ENCODE data around the gene HINFP. TPM values are rescaled to one million over a fixed set of nuclear protein-coding genes. Genes with fewer than 3 reads are reported as not detected.
"Not testable (repeated sequence)": the region's sequence is repeated elsewhere in the genome, so short reads cannot be mapped to it uniquely, and the experiment has no call there.

HINFP gene
- total RNA-seq, 1 donor from 2014 or later = 15.4 TPM

DNA sequence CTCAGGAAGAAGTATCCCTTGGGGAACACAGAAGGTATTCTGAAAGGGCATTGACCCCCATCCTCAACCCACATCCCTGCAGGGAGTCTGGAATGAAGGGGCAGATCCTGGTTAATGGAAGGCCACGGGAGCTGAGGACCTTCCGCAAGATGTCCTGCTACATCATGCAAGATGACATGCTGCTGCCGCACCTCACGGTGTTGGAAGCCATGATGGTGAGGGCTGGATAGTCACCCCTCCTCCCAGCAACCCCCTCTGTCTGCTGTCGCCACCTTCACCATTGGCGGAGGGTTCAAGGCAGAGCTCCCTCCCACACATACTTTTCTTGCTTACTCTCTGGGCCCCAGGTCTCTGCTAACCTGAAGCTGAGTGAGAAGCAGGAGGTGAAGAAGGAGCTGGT is 32.8 kb downstream of the HINFP start:
- no peak for DNase-seq (ENCODE audit: low read depth, low spot score)

DNA sequence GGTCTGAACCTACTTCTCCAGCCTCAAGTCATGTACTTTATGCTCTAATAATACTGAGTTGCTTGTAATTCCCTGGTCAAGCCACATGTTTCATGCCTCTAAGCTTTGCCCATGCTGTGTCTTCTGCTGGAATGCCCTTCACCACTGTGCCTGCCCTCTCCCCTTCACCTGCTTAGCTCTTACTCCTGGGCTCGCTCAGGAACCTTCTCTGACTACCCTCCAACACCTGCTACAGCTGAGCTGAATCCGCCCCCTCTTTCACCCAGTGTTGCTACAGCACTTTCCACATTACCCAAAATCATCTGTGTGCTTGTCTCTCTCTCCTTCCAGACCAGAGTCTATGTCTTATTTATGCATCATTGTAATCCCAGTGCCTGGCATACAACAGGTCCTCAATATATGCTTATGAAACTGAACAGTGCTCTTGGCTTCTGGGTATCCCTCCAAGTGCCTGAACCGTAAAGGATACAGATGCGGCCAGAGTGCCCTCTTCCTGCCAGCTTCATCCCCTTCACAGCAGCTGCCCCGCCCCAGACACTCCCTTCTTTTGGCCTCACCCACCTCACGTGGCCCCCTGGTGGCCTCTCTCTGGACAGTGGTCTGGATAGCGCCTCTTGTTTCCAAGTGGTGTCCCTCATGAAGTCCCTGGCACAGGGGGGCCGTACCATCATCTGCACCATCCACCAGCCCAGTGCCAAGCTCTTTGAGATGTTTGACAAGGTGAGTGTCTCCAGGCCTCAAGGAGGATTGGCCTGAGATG is 34.5 kb downstream of the HINFP start:
- DNase-seq (ENCODE audit: low read depth, low spot score) = no peak

DNA sequence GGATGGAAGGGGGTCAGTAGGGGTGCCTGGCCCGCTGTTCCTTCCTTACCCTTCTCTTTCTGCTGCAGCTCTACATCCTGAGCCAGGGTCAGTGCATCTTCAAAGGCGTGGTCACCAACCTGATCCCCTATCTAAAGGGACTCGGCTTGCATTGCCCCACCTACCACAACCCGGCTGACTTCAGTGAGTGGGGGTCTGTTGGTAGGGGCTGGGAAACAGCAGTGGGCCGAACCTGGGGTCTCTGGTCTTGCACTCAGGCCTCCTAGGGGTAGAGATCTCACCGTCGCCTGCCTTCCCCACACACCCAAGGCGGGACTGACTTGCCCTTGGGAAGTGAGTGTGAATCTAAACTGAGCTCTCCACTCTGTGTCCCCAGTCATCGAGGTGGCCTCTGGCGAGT is 35.1 kb downstream of the HINFP start:
- no peak for DNase-seq (ENCODE audit: low read depth, low spot score)

DNA sequence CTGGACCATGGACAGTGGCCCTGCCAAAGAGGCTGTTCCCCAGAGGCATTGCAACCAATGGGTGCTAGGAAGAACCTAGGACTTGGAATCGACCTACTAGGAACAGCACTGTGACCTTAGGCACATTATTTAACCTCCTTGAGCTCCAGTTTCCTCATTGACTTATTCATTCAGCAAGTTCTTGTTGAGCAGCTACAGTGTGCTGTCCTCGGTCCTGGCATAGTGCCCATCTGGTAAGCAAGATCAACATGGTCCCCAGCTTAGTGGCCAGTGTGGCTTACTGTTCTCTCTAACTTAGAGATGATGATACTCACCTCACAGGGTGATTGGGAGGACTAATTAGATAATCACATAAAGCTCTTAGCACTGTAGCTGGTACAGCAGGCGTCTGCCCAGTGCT is 35.7 kb downstream of the HINFP start:
- no peak for DNase-seq (ENCODE audit: low read depth, low spot score)

DNA sequence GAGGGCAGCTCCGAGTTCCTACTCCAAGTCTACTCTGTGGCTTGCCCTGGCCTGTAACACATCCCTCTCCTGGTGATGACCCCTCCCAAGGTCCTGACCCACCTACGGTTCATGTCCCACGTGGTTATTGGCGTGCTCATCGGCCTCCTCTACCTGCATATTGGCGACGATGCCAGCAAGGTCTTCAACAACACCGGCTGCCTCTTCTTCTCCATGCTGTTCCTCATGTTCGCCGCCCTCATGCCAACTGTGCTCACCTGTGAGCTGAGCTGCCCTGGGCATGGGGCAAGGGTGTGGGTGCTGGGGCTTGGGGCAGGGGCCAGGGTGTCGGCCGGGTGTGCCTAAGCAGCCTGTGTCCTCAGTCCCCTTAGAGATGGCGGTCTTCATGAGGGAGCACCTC is 37.1 kb downstream of the HINFP start:
- no peak for DNase-seq (ENCODE audit: low read depth, low spot score)

DNA sequence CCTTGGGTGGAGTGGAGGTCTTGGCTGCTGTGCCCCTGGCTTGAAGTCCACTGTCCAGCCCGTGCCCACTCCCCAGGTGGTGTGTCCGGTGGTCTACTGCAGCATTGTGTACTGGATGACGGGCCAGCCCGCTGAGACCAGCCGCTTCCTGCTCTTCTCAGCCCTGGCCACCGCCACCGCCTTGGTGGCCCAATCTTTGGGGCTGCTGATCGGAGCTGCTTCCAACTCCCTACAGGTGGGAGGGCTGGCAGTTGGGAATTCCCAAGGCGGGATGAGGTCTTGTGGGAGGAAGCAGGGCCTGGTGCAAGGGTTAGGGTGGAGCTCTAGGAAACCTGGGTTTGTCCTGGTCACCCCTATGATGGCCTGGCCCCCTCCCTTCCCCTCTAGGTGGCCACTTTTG is 38.8 kb downstream of the HINFP start:
- no peak for DNase-seq (ENCODE audit: low read depth, low spot score)

GRCh38 chr11:119161871-119162270 is 40.5 kb downstream of the HINFP start:
- DNase-seq (ENCODE audit: low read depth, low spot score) = no peak

- no peak for DNase-seq (ENCODE audit: low read depth, low spot score)
Observed at GRCh38 chr11:119166368-119167076, 45.1 kb downstream of the HINFP start.

DNA sequence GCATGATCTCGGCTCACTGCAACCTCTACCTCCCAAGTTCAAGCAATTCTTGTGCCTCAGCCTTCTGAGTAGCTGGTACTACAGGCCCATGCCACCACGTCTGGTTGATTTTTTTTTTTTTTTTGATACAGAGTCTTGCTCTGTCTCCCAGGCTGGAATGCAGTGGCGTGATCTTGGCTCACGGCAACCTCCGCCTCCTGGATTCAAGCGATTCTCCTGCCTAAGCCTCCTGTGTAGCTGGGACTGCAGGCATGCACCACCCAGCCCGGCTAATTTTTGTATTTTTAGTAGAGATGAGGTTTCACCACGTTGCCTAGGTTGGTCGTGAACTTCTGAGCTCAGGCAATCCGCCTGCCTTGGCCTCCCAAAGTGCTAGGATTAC is 45.7 kb downstream of the HINFP start:
- not testable (repeated sequence) for DNase-seq (ENCODE audit: low read depth, low spot score)

- no peak for DNase-seq (ENCODE audit: low read depth, low spot score)
Observed at GRCh38 chr11:119167933-119168332, 46.6 kb downstream of the HINFP start.

DNA sequence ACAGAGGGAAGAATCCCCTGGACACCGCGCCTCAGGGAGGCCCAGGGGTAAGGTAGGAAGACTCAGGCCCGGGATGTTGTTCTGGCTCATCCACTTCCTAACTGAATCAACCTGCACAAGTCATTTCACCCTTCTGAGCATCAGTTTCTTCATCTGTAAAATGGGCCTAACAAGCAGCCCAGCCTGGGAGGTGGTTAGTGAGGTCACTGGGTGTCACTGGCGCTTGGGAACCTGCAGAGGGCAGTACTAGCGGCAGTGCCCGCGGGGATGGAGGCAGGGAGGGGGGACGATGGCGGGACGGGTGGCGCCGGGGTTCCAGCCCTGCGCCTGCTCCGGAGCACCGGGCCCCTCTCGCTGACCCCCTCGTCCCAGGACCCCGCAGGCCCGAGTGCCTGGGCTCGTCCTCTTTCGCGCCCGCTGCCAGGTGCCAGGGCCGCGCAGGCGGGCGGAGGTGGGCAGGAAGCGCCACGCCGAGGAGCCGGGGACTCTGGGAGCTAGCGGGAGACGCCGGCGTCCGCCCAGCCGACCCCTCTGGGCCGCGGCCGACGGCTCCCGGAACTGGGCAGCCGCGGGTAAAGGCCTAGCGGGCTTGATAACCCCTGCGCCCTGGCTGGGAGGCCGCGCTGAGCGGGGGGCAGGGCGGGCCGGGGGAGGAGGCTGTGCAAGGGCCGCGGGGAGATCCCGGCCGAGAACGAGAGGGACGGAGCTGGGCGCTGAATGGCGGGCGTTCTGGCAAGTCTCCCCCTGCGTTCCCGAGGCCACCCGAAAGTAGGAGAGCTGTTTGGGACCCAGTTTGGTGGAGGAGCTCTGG is 47.3 kb downstream of the HINFP start, which contains the start of gene NLRX1:
NLRX1 (plus strand) TSS at position 255 of the 811 bp plus-strand sequence. CDS start 2,679 bp downstream, outside the sequence.
- peak; percentile 59 for DNase-seq (ENCODE audit: low read depth, low spot score)

- no peak for DNase-seq (ENCODE audit: low read depth, low spot score)
Observed at GRCh38 chr11:119169282-119169719, 47.9 kb downstream of the HINFP start.

DNA sequence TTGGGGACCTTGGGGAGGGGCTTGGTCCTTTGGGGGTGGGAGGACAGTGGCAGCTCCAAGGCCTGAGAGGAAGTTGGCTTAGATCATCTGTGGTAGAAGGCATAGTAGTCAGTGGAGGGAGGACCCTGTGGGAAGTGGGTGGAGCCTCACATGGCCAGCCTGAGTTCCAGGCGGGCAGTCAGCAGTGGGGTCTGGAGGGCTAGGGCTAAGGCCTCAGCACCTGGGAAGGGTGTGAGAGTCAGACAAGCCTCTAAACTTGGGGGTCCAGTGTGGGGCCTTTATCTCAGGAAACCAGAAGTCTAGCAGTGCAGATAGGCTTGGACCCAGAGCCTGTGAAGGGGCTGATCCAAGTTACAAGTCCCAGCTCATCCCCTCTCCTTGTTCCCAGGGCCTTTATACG is 51.1 kb downstream of the HINFP start:
- no peak for DNase-seq (ENCODE audit: low read depth, low spot score)

- DNase-seq (ENCODE audit: low read depth, low spot score) = no peak
Observed at GRCh38 chr11:119173453-119173852, 52.1 kb downstream of the HINFP start.

- no peak for DNase-seq (ENCODE audit: low read depth, low spot score)
Observed at GRCh38 chr11:119175493-119176077, 54.2 kb downstream of the HINFP start.

DNA sequence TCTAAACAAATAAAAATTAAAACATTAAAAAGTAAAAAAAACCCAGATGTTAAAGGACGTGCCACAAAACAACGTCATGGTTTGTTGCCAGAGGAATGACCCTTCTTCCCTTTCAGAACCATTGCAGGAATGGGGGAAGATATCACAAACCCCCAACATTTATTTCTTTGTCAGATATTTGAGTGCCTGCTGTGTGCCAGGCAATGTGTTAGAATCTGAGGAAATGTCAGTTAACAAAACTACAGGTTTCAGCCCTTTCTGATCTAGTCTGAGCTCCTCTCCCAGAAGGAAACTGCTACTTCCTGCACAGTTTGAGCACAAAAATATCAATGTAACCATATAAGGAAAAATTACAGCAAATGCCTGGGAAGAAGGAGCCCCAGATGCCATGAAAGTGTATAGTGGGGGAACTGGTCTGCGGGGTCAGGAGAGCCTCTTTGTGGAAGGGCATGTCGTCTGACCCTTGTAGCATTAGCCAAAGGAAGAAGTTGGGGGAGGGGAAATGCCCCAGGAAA is 56.8 kb downstream of the HINFP start:
- DNase-seq (ENCODE audit: low read depth, low spot score) = no peak

GRCh38 chr11:119179342-119179741 is 58.0 kb downstream of the HINFP start:
- no peak for DNase-seq (ENCODE audit: low read depth, low spot score)

- no peak for DNase-seq (ENCODE audit: low read depth, low spot score)
Observed at GRCh38 chr11:119179983-119180382, 58.6 kb downstream of the HINFP start.

DNA sequence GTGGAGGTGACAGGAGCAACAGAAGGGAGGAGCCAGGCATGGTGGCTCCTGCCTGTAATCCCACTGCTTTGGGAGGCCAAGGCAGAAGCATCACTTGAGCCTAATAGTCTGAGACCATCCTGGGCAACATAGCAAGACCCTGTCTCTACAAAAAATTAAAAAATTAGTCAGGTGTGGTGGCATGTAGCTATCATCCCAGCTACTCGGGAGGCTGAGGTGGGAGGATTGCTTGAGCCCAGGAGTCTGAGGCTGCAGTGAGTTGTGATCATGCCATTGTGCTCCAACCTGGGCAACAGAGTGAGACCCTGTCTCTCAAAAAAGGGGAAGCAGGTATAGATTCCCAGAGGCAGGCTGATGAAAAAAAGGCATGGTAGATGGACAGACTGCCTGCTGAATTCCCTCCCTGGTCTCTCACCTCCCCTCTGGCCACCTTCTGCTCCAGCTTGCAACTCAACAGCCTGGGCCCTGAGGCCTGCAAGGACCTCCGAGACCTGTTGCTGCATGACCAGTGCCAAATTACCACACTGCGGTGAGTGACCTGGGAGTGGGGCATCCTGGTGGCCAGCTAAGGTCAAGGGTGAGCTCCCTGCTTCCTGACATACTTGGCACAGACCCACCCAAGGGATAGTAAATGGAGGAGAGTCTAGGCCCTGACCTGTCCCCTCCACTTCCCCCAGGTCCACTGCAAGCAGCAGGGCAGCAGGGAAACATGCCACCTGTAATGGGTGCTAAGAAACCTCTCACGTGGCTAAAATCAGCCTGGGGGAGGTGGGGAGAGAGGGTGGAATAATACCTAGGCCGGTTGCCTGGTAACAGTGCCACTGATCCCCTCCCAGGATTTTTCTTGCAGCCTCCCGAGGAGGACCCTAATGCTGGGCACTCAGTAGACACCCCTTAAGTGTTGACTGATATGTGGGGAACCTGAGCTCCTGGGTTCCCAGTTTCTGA is 59.6 kb downstream of the HINFP start:
- no peak for DNase-seq (ENCODE audit: low read depth, low spot score)
